Activated naive CD4-positive, alpha-beta T cell treated with anti-CD3 and anti-CD28 coated beads, Interleukin-2, amount 10 ng/mL, durations not matched to agents 7 days and 5 days (primary cell): ENCODE results near the gene CTNNA2.
A peak's percentile ranks its signal among the peaks of the same experiment; 100 is the strongest.
"Not testable (repeated sequence)": the region's sequence is repeated elsewhere in the genome, so short reads cannot be mapped to it uniquely, and the experiment has no call there.

Experiments
- CTCF ChIA-PET: fragments of 350-600 bp; sonication (Branson Sonifier 250); formaldehyde crosslinking; loops from one replicate; lab custom pipeline; 2021; ENCODE audit warnings: antibody characterized with exemption; lab: Charles Lee
- DNase-seq: peaks from one replicate; pipeline ENCODE4 v3.0.0-alpha.2; 2020
- H3K27ac Mint-ChIP-seq: one replicate; pipeline ENCODE4 v1.8.0; 2021; ENCODE audit warnings: mild to moderate bottlenecking, moderate library complexity, mixed read lengths
- H3K27me3 Mint-ChIP-seq: one replicate; pipeline ENCODE4 v1.8.0; 2021; ENCODE audit warnings: mild to moderate bottlenecking, mixed read lengths
- H3K36me3 Mint-ChIP-seq: one replicate; pipeline ENCODE4 v1.8.0; 2021; ENCODE audit warnings: mixed read lengths
- H3K4me1 Mint-ChIP-seq: one replicate; pipeline ENCODE4 v1.8.0; 2021; ENCODE audit warnings: mixed read lengths
- H3K4me3 Mint-ChIP-seq: one replicate; pipeline ENCODE4 v1.8.0; 2021; ENCODE audit warnings: mild to moderate bottlenecking, moderate library complexity, mixed read lengths
- H3K9me3 Mint-ChIP-seq: one replicate; pipeline ENCODE4 v1.8.0; 2021; ENCODE audit warnings: mixed read lengths

The CTNNA2 gene

GRCh38 chr2:80012061-80012460 lies 499.2 kb downstream of the CTNNA2 start:
- H3K4me1 Mint-ChIP-seq, result no peaks in the 10 kb centered on the region
- no peaks in the 10 kb centered on the region for H3K27me3 Mint-ChIP-seq
- H3K4me3 Mint-ChIP-seq, result no peak overlapping the region
- H3K27ac Mint-ChIP-seq, result no peak overlapping the region
- H3K9me3 Mint-ChIP-seq, result no peaks in the 10 kb centered on the region
- H3K36me3 Mint-ChIP-seq, result no peaks in the 10 kb centered on the region
- no peak for DNase-seq
- CTCF ChIA-PET, result no interaction called here

- Mint-ChIP-seq H3K4me3 (no peak overlapping the region), H3K9me3 (no peaks in the 10 kb centered on the region), H3K27me3 (no peaks in the 10 kb centered on the region), H3K27ac (no peak overlapping the region), H3K4me1 (no peaks in the 10 kb centered on the region), H3K36me3 (no peaks in the 10 kb centered on the region)
- no peak for DNase-seq
- CTCF ChIA-PET, result interaction anchor here (1.0 kb wide), 1 partner anchor 975 kb away, joined by 3 read pairs; no protein-coding TSS in a partner anchor
Measured at GRCh38 chr2:80014637-80015036, 501.8 kb downstream of the CTNNA2 start.

- Mint-ChIP-seq H3K9me3 (no peaks in the 10 kb centered on the region), H3K4me3 (no peak overlapping the region), H3K27ac (no peak overlapping the region), H3K27me3 (no peaks in the 10 kb centered on the region), H3K36me3 (no peaks in the 10 kb centered on the region), H3K4me1 (no peaks in the 10 kb centered on the region)
- no peak for DNase-seq
- CTCF ChIA-PET, result no interaction called here
Measured at GRCh38 chr2:80016171-80016570, 503.3 kb downstream of the CTNNA2 start.

- Mint-ChIP-seq H3K4me3 (no peak overlapping the region), H3K36me3 (no peaks in the 10 kb centered on the region), H3K9me3 (peaks cover 3% of the 10 kb centered on the region), H3K27me3 (no peaks in the 10 kb centered on the region), H3K27ac (no peak overlapping the region), H3K4me1 (no peaks in the 10 kb centered on the region)
- no peak for DNase-seq
- CTCF ChIA-PET, result no interaction called here
Measured at GRCh38 chr2:80019571-80020460, 507.0 kb downstream of the CTNNA2 start.

GRCh38 chr2:80022018-80022417 lies 509.2 kb downstream of the CTNNA2 start:
- no peaks in the 10 kb centered on the region for H3K27me3 Mint-ChIP-seq
- no peak for DNase-seq
- peaks cover 3% of the 10 kb centered on the region for H3K9me3 Mint-ChIP-seq
- no peaks in the 10 kb centered on the region for H3K36me3 Mint-ChIP-seq
- H3K4me3 Mint-ChIP-seq, result no peak overlapping the region
- CTCF ChIA-PET, result no interaction called here
- H3K4me1 Mint-ChIP-seq, result no peaks in the 10 kb centered on the region
- no peak overlapping the region for H3K27ac Mint-ChIP-seq

- Mint-ChIP-seq H3K36me3 (no peaks in the 10 kb centered on the region), H3K9me3 (peaks cover 3% of the 10 kb centered on the region), H3K4me1 (no peaks in the 10 kb centered on the region), H3K27me3 (no peaks in the 10 kb centered on the region), H3K27ac (no peak overlapping the region), H3K4me3 (no peak overlapping the region)
- no peak for DNase-seq
- CTCF ChIA-PET, result interaction anchor here (1.2 kb wide), 1 partner anchor 11 kb away, joined by 4 read pairs; no protein-coding TSS in a partner anchor
Measured at GRCh38 chr2:80026040-80026729, 513.3 kb downstream of the CTNNA2 start.

GRCh38 chr2:80028051-80028450 lies 515.2 kb downstream of the CTNNA2 start:
- Mint-ChIP-seq H3K27me3 (no peaks in the 10 kb centered on the region), H3K4me3 (no peak overlapping the region), H3K9me3 (peaks cover 3% of the 10 kb centered on the region), H3K36me3 (no peaks in the 10 kb centered on the region), H3K4me1 (no peaks in the 10 kb centered on the region), H3K27ac (no peak overlapping the region)
- CTCF ChIA-PET, result no interaction called here
- no peak for DNase-seq

- H3K4me1 Mint-ChIP-seq, result no peaks in the 10 kb centered on the region
- H3K27ac Mint-ChIP-seq, result peak overlapping the region; percentile 26
- H3K27me3 Mint-ChIP-seq, result no peaks in the 10 kb centered on the region
- H3K4me3 Mint-ChIP-seq, result no peak overlapping the region
- no peak for DNase-seq
- CTCF ChIA-PET, result no interaction called here
- H3K36me3 Mint-ChIP-seq, result no peaks in the 10 kb centered on the region
- peaks cover 3% of the 10 kb centered on the region for H3K9me3 Mint-ChIP-seq
Measured at GRCh38 chr2:80028584-80028983, 515.7 kb downstream of the CTNNA2 start.

- CTCF ChIA-PET, result interaction anchor here (0.7 kb wide), 1 partner anchor 1911 kb away, joined by 3 read pairs; no protein-coding TSS in a partner anchor
- Mint-ChIP-seq H3K4me1 (no peaks in the 10 kb centered on the region), H3K27me3 (no peaks in the 10 kb centered on the region), H3K36me3 (no peaks in the 10 kb centered on the region), H3K9me3 (no peaks in the 10 kb centered on the region), H3K27ac (no peak overlapping the region), H3K4me3 (no peak overlapping the region)
- no peak for DNase-seq
Measured at GRCh38 chr2:80030135-80030534, 517.3 kb downstream of the CTNNA2 start.

GRCh38 chr2:80032684-80033083 lies 519.8 kb downstream of the CTNNA2 start:
- DNase-seq, H3K27ac Mint-ChIP-seq, H3K9me3 Mint-ChIP-seq, H3K27me3 Mint-ChIP-seq, H3K36me3 Mint-ChIP-seq, CTCF ChIA-PET, H3K4me1 Mint-ChIP-seq, H3K4me3 Mint-ChIP-seq: not testable (repeated sequence)

- no peaks in the 10 kb centered on the region for H3K36me3 Mint-ChIP-seq
- H3K27me3 Mint-ChIP-seq, result no peaks in the 10 kb centered on the region
- H3K4me1 Mint-ChIP-seq, result no peaks in the 10 kb centered on the region
- H3K9me3 Mint-ChIP-seq, result no peaks in the 10 kb centered on the region
- CTCF ChIA-PET, result no interaction called here
- no peak overlapping the region for H3K27ac Mint-ChIP-seq
- no peak for DNase-seq
- H3K4me3 Mint-ChIP-seq, result no peak overlapping the region
Measured at GRCh38 chr2:80035749-80036285, 523.0 kb downstream of the CTNNA2 start.

GRCh38 chr2:80037310-80037709 lies 524.5 kb downstream of the CTNNA2 start:
- H3K36me3 Mint-ChIP-seq, result no peaks in the 10 kb centered on the region
- no peaks in the 10 kb centered on the region for H3K9me3 Mint-ChIP-seq
- CTCF ChIA-PET, result interaction anchor here (0.6 kb wide), 1 partner anchor 12 kb away, joined by 4 read pairs; no protein-coding TSS in a partner anchor
- no peak for DNase-seq
- no peaks in the 10 kb centered on the region for H3K27me3 Mint-ChIP-seq
- no peak overlapping the region for H3K4me3 Mint-ChIP-seq
- H3K27ac Mint-ChIP-seq, result no peak overlapping the region
- no peaks in the 10 kb centered on the region for H3K4me1 Mint-ChIP-seq

- H3K36me3 Mint-ChIP-seq, result no peaks in the 10 kb centered on the region
- CTCF ChIA-PET, result no interaction called here
- no peak overlapping the region for H3K4me3 Mint-ChIP-seq
Measured at GRCh38 chr2:80040226-80040625, 527.4 kb downstream of the CTNNA2 start.

GRCh38 chr2:80042635-80043034 lies 529.8 kb downstream of the CTNNA2 start:
- Mint-ChIP-seq H3K4me3 (no peak overlapping the region), H3K27ac (no peak overlapping the region), H3K4me1 (no peaks in the 10 kb centered on the region), H3K27me3 (no peaks in the 10 kb centered on the region), H3K36me3 (no peaks in the 10 kb centered on the region), H3K9me3 (no peaks in the 10 kb centered on the region)
- CTCF ChIA-PET, result no interaction called here
- no peak for DNase-seq

More at GRCh38 chr2:80040226-80040625, 527.4 kb downstream of the CTNNA2 start:
- Mint-ChIP-seq H3K27ac (no peak overlapping the region), H3K4me1 (no peaks in the 10 kb centered on the region), H3K27me3 (no peaks in the 10 kb centered on the region), H3K9me3 (no peaks in the 10 kb centered on the region)
- no peak for DNase-seq
